ENCODE data around the gene SH2D1A.
"Not testable (repeated sequence)": the region's sequence is repeated elsewhere in the genome, so short reads cannot be mapped to it uniquely, and the experiment has no call there.

The SH2D1A gene

GRCh38 chrX:124358800-124359383 is 12.5 kb downstream of the SH2D1A start:
- DNase-seq, result no peak

GRCh38 chrX:124362072-124362471 is 15.7 kb downstream of the SH2D1A start:
- no peak for DNase-seq

GRCh38 chrX:124362761-124363160 is 16.4 kb downstream of the SH2D1A start:
- no peak for DNase-seq

GRCh38 chrX:124369722-124370121 is 23.4 kb downstream of the SH2D1A start:
- DNase-seq, result no peak

- DNase-seq, result no peak
Observed at GRCh38 chrX:124373348-124373747, 27.0 kb downstream of the SH2D1A start.

- DNase-seq, result no peak
Observed at GRCh38 chrX:124378643-124379042, 32.3 kb downstream of the SH2D1A start.

GRCh38 chrX:124383354-124383753 is 37.0 kb downstream of the SH2D1A start:
- DNase-seq, result no peak

- no peak for DNase-seq
Observed at GRCh38 chrX:124386401-124386800, 40.0 kb downstream of the SH2D1A start.

- peak; percentile 44 for DNase-seq
Observed at GRCh38 chrX:124388562-124388961, 42.2 kb downstream of the SH2D1A start.

GRCh38 chrX:124392794-124393193 is 46.4 kb downstream of the SH2D1A start:
- DNase-seq, result no peak

- no peak for DNase-seq
Observed at GRCh38 chrX:124393238-124393637, 46.9 kb downstream of the SH2D1A start.

- no peak for DNase-seq
Observed at GRCh38 chrX:124393659-124394058, 47.3 kb downstream of the SH2D1A start.

GRCh38 chrX:124395145-124395880 is 49.0 kb downstream of the SH2D1A start:
- no peak for DNase-seq

GRCh38 chrX:124401696-124402095 is 55.3 kb downstream of the SH2D1A start:
- no peak for DNase-seq

- DNase-seq, result no peak
Observed at GRCh38 chrX:124405868-124406267, 59.5 kb downstream of the SH2D1A start.

GRCh38 chrX:124406294-124407014 is 60.1 kb downstream of the SH2D1A start:
- peak; percentile 44 for DNase-seq

GRCh38 chrX:124407226-124407625 is 60.9 kb downstream of the SH2D1A start:
- no peak for DNase-seq

GRCh38 chrX:124408380-124408779 is 62.0 kb downstream of the SH2D1A start:
- DNase-seq, result not testable (repeated sequence)

GRCh38 chrX:124413244-124413643 is 66.9 kb downstream of the SH2D1A start:
- DNase-seq, result no peak

GRCh38 chrX:124414281-124414680 is 67.9 kb downstream of the SH2D1A start:
- no peak for DNase-seq

GRCh38 chrX:124415115-124415800 is 68.9 kb downstream of the SH2D1A start:
- no peak for DNase-seq

- DNase-seq, result no peak
Observed at GRCh38 chrX:124421898-124422655, 75.7 kb downstream of the SH2D1A start.
